Right lung (tissue), 5 donors: ENCODE data around the gene PLEKHM3. TPM values are rescaled to one million over a fixed set of nuclear protein-coding genes. Genes with fewer than 3 reads are reported as not detected.
A peak's percentile ranks its signal among the peaks of the same experiment; 100 is the strongest.

Experiments
- DNase-seq, 2 donors: peaks; one replicate each; pipeline ENCODE4 v3.0.0-alpha.2; 2013
- polyA plus RNA-seq, 5 donors: library from polyadenylated mRNA; unstranded; fragments of 120-200 nt; gene quantifications; one replicate each; pipeline versions ENCODE4 v1.2.1 to v1.2.3, GENCODE V29; 2013; ENCODE audit warnings: inconsistent platforms in 1 of 5, low replicate concordance in 1 of 5; ENCODE audit not compliant: insufficient read length in 5 of 5, insufficient read depth in 1 of 5

Gene PLEKHM3
- polyA plus RNA-seq, 5 donors: 12.1 to 15.8 (median 14.6) TPM

- no peak for DNase-seq
These were observed 32.1 kb downstream of the PLEKHM3 start for GRCh38 chr2:207993151-207993763.

GRCh38 chr2:207991944-207992343 is 33.4 kb downstream of the PLEKHM3 start:
- DNase-seq: no peak

- DNase-seq: no peak
These were observed 34.5 kb downstream of the PLEKHM3 start for GRCh38 chr2:207990784-207991183.

- no peak for DNase-seq
These were observed 36.4 kb downstream of the PLEKHM3 start for GRCh38 chr2:207988975-207989374.

- DNase-seq: no peak
These were observed 38.2 kb downstream of the PLEKHM3 start for GRCh38 chr2:207987025-207987716.

GRCh38 chr2:207984765-207985480 is 40.4 kb downstream of the PLEKHM3 start:
- DNase-seq: no peak

- DNase-seq: no peak
These were observed 41.7 kb downstream of the PLEKHM3 start for GRCh38 chr2:207983641-207984042.

- no peak for DNase-seq
These were observed 47.0 kb downstream of the PLEKHM3 start for GRCh38 chr2:207978177-207978948.

GRCh38 chr2:207975921-207976320 is 49.4 kb downstream of the PLEKHM3 start:
- DNase-seq: no peak

- DNase-seq: peak; percentile 29 to 31
These were observed 51.1 kb downstream of the PLEKHM3 start for GRCh38 chr2:207974216-207974605.

GRCh38 chr2:207970826-207971180 is 54.5 kb downstream of the PLEKHM3 start:
- no peak for DNase-seq

- DNase-seq: no peak
These were observed 55.0 kb downstream of the PLEKHM3 start for GRCh38 chr2:207970147-207970825.

GRCh38 chr2:207969249-207969648 is 56.1 kb downstream of the PLEKHM3 start:
- DNase-seq: no peak

GRCh38 chr2:207967121-207967520 is 58.2 kb downstream of the PLEKHM3 start:
- DNase-seq: no peak

GRCh38 chr2:207960911-207961310 is 64.4 kb downstream of the PLEKHM3 start:
- no peak for DNase-seq

- DNase-seq: no peak
These were observed 65.2 kb downstream of the PLEKHM3 start for GRCh38 chr2:207960090-207960489.

GRCh38 chr2:207956771-207957170 is 68.6 kb downstream of the PLEKHM3 start:
- no peak for DNase-seq

- DNase-seq: no peak
These were observed 69.9 kb downstream of the PLEKHM3 start for GRCh38 chr2:207955456-207955855.

- no peak for DNase-seq
These were observed 72.0 kb downstream of the PLEKHM3 start for GRCh38 chr2:207953354-207953753.

- no peak for DNase-seq
These were observed 72.6 kb downstream of the PLEKHM3 start for GRCh38 chr2:207952564-207953345.
